NOMO-1 treated with dmso at 0.1 percent for 144 hours (cell line): ENCODE data around the gene ELAVL3.
"Not testable (repeated sequence)": the region's sequence is repeated elsewhere in the genome, so short reads cannot be mapped to it uniquely, and the experiment has no call there.

Experiments used
- DNase-seq: peaks from one replicate; lab custom pipeline; 2025; ENCODE audit not compliant: unreplicated experiment; lab: John Stamatoyannopoulos, UW

ELAVL3 gene

DNA sequence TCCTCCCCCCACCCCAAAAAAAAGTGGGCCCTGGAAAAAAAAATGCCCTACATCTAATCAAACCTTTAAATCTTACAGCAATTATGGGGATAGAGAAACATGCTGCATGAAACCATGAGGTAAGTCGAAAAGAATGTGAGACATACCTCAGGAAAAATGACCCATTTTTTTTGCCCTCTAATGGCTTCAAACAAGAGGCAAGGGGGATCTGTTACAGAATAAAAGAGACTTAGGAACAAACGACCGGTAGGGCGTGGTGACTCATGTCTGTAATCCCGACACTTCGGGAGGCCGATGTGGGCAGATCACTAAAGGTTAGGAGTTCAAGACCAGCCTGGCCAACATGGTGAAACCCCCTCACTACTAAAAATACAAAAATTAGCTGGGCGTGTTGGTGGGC lies 70.2 kb downstream of the ELAVL3 start:
- no peak for DNase-seq

DNA sequence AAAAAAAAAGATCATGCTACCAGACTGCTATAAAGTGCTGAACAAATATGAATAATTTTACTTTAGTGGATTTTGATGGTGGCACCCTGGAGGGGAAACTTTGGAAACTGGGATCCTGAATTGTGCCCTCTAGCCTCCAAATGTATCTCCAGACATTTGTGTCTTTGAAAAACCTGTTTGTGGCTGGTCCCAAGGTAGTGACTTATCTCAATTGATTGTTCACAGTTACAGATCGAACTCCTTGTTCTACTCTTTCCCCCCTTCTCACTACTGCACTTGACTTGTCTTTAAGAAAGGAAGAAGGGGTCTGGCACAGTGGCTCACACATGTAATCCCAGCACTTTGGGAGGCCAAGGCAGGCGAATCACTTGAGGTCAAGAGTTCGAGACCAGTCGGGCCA lies 72.3 kb downstream of the ELAVL3 start:
- no peak for DNase-seq

DNA sequence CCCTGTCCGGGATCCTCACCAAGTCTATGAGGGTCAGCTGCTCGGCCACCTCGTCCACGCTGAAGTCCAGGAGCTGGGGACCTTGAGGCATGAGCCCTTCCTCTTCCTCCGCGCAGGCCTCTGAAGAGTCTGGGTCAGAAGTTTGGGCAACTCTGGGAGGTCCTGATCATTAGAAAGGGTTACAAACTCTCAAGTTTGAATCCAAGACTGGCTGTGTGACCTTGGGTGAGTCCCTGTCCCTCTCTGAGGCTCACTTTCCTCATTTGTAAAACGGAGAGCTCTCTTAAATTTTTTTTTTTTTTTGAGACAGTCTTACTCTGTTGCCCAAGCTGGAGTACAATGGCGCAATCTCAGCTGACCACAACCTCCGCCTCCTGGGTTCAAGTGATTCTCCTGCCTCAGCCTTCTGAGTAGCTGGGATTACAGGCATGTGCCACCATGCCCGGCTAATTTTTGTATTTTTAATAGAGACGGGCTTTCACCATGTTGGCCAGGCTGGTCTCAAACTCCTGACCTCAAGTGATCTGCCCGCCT lies 74.1 kb downstream of the ELAVL3 start:
- not testable (repeated sequence) for DNase-seq

DNA sequence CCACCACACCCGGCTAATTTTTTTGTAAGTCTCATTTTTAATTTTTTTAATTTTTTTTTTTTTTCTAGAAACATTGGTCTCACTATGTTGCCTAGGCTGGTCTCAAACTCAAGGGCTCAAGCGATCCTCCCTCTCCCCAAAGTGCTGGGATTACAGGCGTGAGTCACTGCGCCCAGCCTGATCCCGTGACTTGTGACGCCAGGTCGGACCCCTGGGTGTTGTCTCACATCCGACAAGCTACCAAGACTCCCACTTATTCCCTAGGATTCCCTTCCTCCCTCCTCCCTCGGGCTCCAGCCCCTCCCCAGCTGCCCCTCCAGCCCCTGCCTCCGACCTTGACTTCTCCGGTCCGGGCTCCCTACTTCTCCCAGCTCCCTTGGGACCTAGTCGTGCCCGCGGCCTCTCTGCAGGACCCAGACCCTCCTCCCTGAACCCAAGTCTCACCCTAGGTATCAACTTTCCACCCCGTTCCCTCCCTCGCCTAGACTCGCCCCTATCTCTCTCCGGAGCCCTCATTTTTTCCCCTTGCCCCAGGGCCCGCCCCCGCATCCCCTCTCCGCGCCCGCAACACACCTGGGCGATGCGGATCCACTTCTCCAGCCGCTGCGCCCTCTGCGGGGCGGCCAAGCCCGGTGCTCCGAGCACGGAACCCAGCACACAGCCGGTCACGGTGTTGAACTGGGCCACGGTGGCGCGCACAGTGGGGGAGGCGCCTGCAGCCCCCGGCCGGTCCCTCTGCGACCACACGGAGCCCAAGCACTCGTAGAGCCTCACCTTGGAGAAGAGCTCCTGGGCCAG lies 74.8 kb downstream of the ELAVL3 start:
- DNase-seq = no peak

DNA sequence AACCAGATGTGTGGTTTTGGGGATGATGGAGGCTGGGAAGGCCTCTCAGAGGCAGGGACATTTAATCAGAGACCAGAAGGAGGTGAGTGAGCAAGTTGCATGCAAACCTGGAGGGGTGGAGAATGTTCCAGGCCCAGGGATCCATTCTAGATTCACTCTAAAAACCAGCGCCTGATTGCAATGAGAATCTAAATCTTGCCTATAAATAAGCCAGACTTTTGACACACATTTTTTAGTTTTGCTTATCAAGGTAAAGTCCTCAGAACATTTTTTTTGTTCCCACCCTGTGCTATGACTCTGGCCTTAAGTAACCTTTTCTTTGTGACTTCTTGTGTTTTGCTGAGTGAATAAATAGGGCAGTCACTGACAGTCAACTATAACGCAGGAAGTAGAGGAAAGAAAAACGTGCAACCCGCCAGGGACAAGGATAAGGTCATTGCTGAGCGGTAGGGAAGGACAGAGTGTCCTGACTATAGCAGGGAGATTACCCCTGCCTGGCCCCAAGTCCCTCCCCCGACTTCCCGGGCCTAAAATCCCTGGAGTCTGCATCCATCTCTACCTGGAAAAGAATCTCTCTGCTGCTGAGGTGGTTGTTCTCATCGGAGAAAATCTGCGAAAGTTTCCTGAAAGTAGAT lies 76.1 kb downstream of the ELAVL3 start:
- DNase-seq = no peak

DNA sequence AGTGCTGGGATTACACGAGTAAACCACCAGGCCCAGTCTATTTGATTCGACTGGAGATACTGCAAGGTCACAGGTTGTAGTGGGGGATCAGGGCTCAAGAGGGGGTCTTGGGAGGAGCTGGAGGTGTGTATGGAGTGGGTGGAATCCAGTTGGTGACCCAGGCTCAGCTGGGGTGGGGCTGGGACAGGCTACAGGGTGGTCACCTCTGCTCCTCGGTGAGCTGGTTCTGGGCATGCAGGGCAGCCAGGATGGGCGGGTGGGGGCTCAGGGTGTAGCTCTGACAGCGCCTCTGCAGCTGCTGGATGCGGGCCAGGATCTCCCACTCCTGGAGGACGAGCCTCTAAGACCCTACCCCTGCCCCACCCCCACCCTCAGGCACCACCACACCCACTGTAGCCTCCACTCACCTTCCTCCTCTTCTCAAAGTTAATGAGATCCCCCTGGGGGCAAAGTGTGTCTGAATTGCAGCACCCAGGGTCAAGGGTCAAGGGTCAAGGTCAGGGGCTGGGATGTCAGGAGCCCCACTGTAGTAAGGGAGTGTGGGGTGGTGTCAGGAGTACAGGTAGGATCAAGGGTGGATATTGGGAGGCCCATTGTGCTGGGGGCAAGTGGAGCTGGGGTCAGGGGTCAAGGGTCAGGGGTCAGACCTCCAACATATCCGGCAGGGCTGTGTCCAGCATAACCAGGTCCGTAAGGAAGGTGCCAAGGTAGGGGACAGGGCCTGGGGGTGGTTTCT lies 78.9 kb downstream of the ELAVL3 start:
- no peak for DNase-seq
